Suprapubic skin (tissue), 4 donors: Measurements from ENCODE around the gene STX1B. TPM values are rescaled to one million over a fixed set of nuclear protein-coding genes. Genes with fewer than 3 reads are reported as not detected.

Source experiments
- DNase-seq, 2 donors: peaks; one replicate each; pipeline ENCODE4 v3.0.0-alpha.2; 2019; ENCODE audit warnings: low spot score in 2 of 2
- H3K27ac ChIP-seq: fragments of 200-600 bp; sonication (generic); one replicate; pipeline ENCODE4 v1.5.1; 2019
- H3K27me3 ChIP-seq: fragments of 200-600 bp; sonication (generic); one replicate; pipeline ENCODE4 v1.5.1; 2019
- H3K36me3 ChIP-seq: fragments of 200-600 bp; sonication (generic); one replicate; pipeline ENCODE4 v1.5.1; 2019
- H3K4me1 ChIP-seq: fragments of 200-600 bp; sonication (generic); one replicate; pipeline ENCODE4 v1.5.1; 2019
- H3K4me3 ChIP-seq: fragments of 200-600 bp; sonication (generic); one replicate; pipeline ENCODE4 v1.5.1; 2019; ENCODE audit warnings: mild to moderate bottlenecking
- H3K9me3 ChIP-seq: fragments of 200-600 bp; sonication (generic); one replicate; pipeline ENCODE4 v1.5.1; 2019
- CTCF ChIP-seq, 2 donors: fragments of 200-600 bp in 1 of 2; fragments of 450-650 bp in 1 of 2; sonication (generic) in 1 of 2; IDR thresholded peaks; one replicate each; pipeline ENCODE4 v1.5.1; 2016 to 2019; ENCODE audit warnings: antibody characterized with exemption in 2 of 2, mild to moderate bottlenecking in 1 of 2, moderate library complexity in 1 of 2
- EP300 ChIP-seq: sonication (generic); formaldehyde crosslinking; IDR thresholded peaks from one replicate; pipeline ENCODE4 v1.6.1; 2017; ENCODE audit warnings: antibody characterized with exemption
- POLR2A ChIP-seq, 2 donors: fragments of 450-650 bp; IDR thresholded peaks; one replicate each; pipeline ENCODE4 v1.6.1; 2017; ENCODE audit warnings: antibody characterized with exemption in 2 of 2, mild to moderate bottlenecking in 2 of 2, moderate library complexity in 2 of 2
- POLR2AphosphoS5 ChIP-seq, 3 donors: sonication (generic); formaldehyde crosslinking; IDR thresholded peaks; one replicate each; pipeline ENCODE4 v1.6.1; 2017; ENCODE audit warnings: antibody characterized with exemption in 3 of 3
- WGBS: methylation state at CpG from one replicate; pipeline ENCODE4 v1.1.5; 2018; 5-methylcytosine and 5-hydroxymethylcytosine counted together
- total RNA-seq, 4 donors: library from RNA; depleted of rRNA; stranded (reverse); fragments of >200 nt; gene quantifications; one replicate each; pipeline ENCODE4 v1.1.0, GENCODE V29; 2016

Gene STX1B
- 1 to 10 TPM in 2 of 4 donors, under 1 TPM in 2; 0.55 to 3.5 (median 2.0) TPM for total RNA-seq

GRCh38 chr16:31010585-31011325 lies at the start of gene STX1B:
TSS of gene STX1B (minus strand) at chr16:31010638. CDS start at chr16:31010396, 242 bp downstream.
- no peak for TF ChIP-seq POLR2A (IDR thresholded peaks at IDR 0.05)
- no peak for TF ChIP-seq POLR2AphosphoS5 (IDR thresholded peaks at IDR 0.05)
- TF ChIP-seq CTCF (IDR thresholded peaks at IDR 0.05) = no peak
- TF ChIP-seq EP300 = no peak
- DNase-seq = no peak
- H3K9me3 ChIP-seq = no peaks in the 10 kb centered on the region
- no peak within 1 kb of the TSS for H3K27ac ChIP-seq
- H3K4me1 ChIP-seq = peaks cover 9% of the 10 kb centered on the region
- peaks cover 47% of the 10 kb centered on the region for H3K27me3 ChIP-seq
- WGBS = 8% methylated on average over 30 of the region's 45 CpGs
- H3K4me3 ChIP-seq = peak within 1 kb of the TSS; percentile 26
- H3K36me3 ChIP-seq = no peaks in the 10 kb centered on the region

- Histone ChIP-seq H3K4me3 (no peak overlapping the region), H3K4me1 (peaks cover 11% of the 10 kb centered on the region), H3K27ac (no peak overlapping the region), H3K27me3 (no peaks in the 10 kb centered on the region), H3K36me3 (peaks cover 8% of the 10 kb centered on the region), H3K9me3 (no peaks in the 10 kb centered on the region)
- no peak for DNase-seq
- TF ChIP-seq CTCF (IDR thresholded peaks at IDR 0.05) (no peak), POLR2AphosphoS5 (IDR thresholded peaks at IDR 0.05) (no peak), POLR2A (IDR thresholded peaks at IDR 0.05) (no peak), EP300 (no peak)
- 92% methylated on average over 4 of the region's 4 CpGs for WGBS
Measured at GRCh38 chr16:31055613-31056012, 45.2 kb upstream of the STX1B start.

GRCh38 chr16:31052114-31052513 lies 41.7 kb upstream of the STX1B start:
- H3K9me3 ChIP-seq = no peaks in the 10 kb centered on the region
- peak overlapping the region; percentile 45 for H3K27ac ChIP-seq
- H3K4me1 ChIP-seq = peaks cover 11% of the 10 kb centered on the region
- no peak for DNase-seq
- H3K36me3 ChIP-seq = no peaks in the 10 kb centered on the region
- H3K27me3 ChIP-seq = no peaks in the 10 kb centered on the region
- 34% methylated on average over 2 of the region's 2 CpGs for WGBS
- H3K4me3 ChIP-seq = no peak overlapping the region
- TF ChIP-seq EP300 = no peak
- no peak for TF ChIP-seq POLR2AphosphoS5 (IDR thresholded peaks at IDR 0.05)
- no peak for TF ChIP-seq POLR2A (IDR thresholded peaks at IDR 0.05)
- TF ChIP-seq CTCF (IDR thresholded peaks at IDR 0.05) = no peak

GRCh38 chr16:31050280-31051030 lies 40.0 kb upstream of the STX1B start:
- no peak for DNase-seq
- H3K4me1 ChIP-seq = peaks cover 11% of the 10 kb centered on the region
- no peaks in the 10 kb centered on the region for H3K9me3 ChIP-seq
- no peaks in the 10 kb centered on the region for H3K27me3 ChIP-seq
- H3K36me3 ChIP-seq = no peaks in the 10 kb centered on the region
- 67% methylated on average over 10 of the region's 10 CpGs for WGBS
- H3K4me3 ChIP-seq = no peak overlapping the region
- TF ChIP-seq POLR2A (IDR thresholded peaks at IDR 0.05) (no peak), POLR2AphosphoS5 (IDR thresholded peaks at IDR 0.05) (no peak), EP300 (no peak), CTCF (IDR thresholded peaks at IDR 0.05) (no peak)
- H3K27ac ChIP-seq = no peak overlapping the region

GRCh38 chr16:31043898-31044481 lies 33.6 kb upstream of the STX1B start:
- peaks cover 38% of the 10 kb centered on the region for H3K36me3 ChIP-seq
- H3K4me3 ChIP-seq = no peak overlapping the region
- DNase-seq = no peak
- H3K9me3 ChIP-seq = no peaks in the 10 kb centered on the region
- no peaks in the 10 kb centered on the region for H3K27me3 ChIP-seq
- TF ChIP-seq EP300 (no peak), CTCF (IDR thresholded peaks at IDR 0.05) (no peak), POLR2A (IDR thresholded peaks at IDR 0.05) (no peak), POLR2AphosphoS5 (IDR thresholded peaks at IDR 0.05) (no peak)
- no peaks in the 10 kb centered on the region for H3K4me1 ChIP-seq
- 86% methylated on average over 4 of the region's 4 CpGs for WGBS
- H3K27ac ChIP-seq = no peak overlapping the region
